HG03039 (cell line): ENCODE data around the gene RIMBP3C.
A peak's percentile ranks its signal among the peaks of the same experiment; 100 is the strongest.
"Not testable (repeated sequence)": the region's sequence is repeated elsewhere in the genome, so short reads cannot be mapped to it uniquely, and the experiment has no call there.

ENCODE experiments used
- ATAC-seq: cut with Tn5 transposase; IDR thresholded peaks from one replicate; pipeline ENCODE4 v1.9.1; 2021; ENCODE audit warnings: mild to moderate bottlenecking, moderate library complexity; ENCODE audit not compliant: unreplicated experiment

RIMBP3C gene

DNA sequence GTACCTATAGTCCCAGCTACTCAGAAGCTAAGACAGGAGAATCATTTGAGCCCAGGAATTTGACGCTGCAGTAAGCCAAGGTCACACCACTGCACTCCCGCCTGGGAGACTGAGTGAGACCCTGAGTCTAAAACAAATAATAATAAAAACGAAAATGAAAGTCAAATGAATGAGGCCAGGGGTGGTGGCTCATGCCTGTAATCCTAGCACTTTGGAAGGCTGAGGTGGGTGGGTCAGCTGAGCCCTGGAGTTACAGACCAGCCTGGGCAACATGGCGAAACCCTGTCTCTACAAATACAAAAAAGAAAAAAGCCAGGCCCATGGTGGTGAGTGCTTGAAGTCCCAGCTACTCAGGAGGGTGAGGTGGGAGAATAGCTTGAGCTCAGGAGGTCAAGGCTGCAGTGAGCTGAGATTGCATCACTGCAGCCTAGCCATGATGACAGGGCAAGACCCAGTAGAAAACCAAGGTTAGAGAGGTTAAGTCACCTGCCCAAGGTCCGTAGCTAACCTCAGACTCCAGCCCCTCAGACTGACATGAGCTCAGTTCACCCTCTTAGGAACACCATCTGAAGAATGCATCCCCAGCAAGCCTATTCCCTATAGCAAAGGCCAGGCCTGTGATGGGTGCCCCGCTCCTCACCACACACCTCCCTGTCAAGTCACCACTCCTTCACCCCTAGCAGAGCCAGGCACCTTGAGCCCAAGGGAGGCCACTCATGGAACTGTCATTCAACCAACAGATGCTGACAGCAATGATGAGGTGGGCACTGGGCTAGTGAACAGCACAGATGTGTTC is 24.4 kb downstream of the RIMBP3C start:
- ATAC-seq: not testable (repeated sequence)

DNA sequence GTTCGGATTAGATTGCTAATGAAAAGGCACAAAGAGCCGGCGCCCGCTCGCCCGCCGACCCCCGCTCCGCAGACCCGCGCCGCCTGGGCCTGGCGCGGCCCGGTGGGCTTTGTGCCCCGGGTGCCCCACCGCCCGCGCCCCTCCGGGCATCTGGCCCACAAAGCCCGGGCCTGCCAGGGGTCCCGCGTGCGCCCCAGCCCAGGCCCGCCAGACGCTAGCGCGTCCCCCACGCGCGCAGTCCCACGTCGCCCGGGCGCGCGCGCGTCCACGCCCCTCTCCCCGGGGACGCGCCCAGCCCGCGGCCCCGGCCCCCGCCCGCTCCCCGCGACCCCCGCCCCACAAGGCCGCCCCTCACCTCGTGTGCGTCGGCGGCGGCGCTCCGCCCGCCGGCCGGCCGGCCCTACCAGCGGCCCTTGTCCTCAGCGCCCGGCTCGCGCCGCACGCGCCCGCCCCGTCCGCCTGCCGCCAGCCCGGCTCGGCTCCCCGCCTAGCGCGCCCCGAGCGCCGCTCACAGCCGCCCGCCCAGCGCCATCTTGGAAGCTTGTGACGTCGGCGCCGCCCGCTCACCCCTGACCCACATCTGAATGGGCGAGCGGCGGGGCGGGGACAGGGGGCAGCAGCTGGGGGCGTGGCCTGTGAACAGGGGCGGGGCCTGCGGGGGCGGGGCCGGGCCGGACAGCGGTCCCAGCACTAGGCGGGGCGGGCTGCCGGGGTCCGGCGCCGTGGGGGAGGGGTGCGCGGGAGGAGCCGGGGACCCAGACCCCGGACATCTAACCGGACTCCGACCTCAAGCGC is 34.1 kb downstream of the RIMBP3C start:
- peak; percentile 59 for ATAC-seq

DNA sequence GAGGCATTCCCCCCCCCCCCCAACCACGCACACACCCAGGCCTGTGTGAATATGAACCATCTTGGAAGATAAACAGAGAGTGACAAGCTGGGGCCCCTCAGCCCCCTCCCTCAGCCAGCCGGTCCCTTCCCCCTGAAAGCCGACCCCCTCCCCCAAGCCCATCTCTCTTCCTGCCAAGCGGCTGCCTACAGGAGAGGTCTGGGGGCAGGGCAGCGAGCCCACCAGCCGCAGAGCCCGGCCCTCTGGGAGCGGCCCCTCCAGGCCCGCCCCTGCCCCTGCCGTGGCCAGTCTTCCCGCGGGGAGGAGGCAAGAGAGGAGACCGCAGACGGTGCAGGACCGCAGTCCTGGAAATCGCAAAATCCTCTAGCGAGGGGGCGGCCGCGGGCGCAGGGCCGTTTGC is 34.7 kb downstream of the RIMBP3C start:
- not testable (repeated sequence) for ATAC-seq

DNA sequence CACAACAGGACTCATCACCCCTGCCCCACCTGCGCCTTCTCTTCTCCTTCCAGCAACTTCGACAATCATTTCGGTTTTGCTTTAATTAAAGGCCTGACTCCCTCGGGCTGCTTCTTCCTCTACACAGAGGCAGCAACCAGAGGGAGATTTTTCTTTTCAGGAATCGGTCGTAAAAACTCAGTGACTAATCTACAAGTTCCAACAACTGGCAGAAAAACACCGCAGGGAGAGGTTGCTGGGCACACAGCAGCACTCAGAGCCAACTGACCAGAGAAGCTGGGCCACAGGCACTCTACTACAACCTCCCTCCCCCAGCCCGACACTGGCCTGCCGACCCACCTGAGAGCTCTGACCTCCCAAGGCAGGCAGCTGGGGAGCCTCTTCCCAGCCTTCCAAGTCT is 36.0 kb downstream of the RIMBP3C start:
- ATAC-seq: not testable (repeated sequence)

DNA sequence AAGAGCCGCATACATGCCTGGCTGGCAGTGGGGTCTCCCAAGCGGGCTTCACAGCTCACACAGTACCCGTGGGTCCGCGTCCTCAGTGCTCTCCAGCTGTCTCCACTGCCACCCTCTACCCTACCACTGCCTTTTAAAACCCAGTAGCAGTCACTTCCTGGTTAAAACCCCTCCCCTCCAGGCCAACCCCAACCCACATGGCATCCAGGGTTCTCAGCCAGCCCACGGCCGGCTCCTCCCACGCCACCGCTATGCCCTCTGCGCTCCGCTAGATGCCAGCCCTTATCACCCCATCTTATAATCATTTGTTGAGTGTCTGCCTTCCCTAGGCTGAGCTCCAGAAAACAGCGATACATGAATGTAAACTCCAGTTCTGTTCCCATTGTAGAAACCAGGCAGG is 37.1 kb downstream of the RIMBP3C start:
- ATAC-seq: not testable (repeated sequence)

DNA sequence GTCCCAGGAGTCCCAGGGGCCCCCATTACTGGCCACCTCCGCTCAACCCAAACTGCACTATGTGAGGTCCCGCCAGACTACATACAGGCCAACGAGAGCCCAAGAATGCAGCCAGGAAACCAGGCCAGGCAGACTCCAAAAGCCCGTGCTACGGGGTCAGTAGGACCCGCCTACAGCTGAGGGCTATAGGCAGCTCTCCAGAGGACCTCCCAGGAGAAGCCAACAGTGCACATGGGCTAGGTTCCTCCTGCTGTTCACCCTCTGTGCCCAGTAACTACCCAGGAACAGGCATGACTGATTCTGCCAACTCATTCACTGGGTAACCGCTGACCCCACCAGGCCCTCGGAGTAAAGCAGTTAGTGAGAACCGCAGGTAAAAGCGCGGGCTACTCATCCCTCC is 39.2 kb downstream of the RIMBP3C start:
- not testable (repeated sequence) for ATAC-seq

DNA sequence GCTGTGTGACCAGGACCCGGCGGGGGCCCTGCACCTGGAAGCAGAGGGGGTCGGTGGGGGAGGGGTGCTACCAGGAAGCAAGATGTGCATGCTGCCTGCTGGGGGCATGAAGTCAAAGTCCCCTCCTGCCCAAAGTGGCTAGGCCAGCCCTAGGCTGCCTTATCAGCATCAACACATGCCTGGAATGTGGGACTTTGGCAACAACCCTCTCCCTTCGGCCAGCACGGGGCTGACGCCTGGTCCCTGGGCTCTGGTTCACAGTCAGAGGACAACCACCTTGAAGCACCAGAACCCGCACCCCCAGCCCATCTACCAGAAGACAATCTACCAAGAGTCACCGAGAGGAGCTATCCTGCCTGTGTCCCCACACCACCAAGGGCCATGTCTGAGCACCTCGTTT is 40.9 kb downstream of the RIMBP3C start:
- ATAC-seq: not testable (repeated sequence)

DNA sequence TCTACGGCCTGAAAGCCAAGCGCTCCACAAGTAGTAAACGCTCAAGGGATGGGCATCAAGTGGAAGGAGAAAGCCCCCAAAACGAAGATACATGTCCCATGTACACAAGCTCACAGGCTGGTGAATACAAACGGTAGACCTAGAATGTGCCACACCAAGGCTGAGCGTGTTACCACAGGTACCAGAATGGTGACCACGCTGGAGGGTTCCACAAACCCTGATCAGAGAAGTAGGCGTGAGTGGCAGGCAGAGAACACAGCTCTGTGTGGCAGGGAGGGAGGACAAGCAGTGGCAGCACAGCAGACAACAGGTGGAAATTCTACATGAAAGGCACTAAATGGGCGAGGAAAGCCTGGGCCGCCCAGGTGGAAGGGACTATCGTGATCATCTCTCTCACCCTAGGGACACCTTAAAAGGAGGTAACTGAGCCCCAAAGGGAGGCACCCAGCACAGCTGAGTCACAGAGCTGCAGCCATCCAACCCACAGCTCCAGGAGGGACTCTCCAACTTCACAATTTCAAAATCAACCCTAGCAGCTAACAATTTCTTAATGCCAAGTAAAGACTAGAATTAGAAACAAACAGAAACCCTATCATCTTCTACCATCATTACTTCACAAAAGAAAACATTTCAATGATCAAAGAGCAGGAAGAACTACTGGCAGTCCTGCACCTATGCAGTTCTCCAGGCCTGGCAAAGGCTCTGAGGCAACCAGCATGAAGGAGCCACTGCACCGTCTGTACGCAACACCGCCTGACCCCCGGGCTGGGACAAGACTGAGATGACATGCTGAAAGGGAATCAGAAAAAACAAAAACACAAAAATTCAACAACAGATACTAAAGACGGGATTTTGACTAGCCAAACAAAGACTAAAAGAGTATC is 51.4 kb downstream of the RIMBP3C start:
- ATAC-seq: not testable (repeated sequence)

DNA sequence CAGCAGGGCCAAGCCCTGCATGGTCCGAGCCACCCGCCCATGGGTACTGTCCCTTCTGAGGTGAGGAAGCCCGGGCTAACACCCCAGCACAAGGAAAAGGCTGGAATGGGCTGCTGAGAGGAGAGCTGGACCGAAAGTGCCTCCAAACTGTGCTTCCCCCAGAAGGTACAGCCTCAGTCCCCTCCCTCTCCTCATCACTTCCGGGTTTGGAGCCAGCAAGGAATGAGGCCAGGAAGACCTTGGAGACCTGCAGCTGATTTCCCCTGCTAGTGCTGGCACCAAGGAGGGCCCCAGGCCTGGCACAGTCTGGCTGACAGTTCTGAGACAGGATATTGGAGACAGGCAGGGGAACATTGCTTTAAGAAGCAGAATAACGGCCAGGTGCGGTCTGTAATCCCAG is 52.8 kb downstream of the RIMBP3C start:
- ATAC-seq: not testable (repeated sequence)

DNA sequence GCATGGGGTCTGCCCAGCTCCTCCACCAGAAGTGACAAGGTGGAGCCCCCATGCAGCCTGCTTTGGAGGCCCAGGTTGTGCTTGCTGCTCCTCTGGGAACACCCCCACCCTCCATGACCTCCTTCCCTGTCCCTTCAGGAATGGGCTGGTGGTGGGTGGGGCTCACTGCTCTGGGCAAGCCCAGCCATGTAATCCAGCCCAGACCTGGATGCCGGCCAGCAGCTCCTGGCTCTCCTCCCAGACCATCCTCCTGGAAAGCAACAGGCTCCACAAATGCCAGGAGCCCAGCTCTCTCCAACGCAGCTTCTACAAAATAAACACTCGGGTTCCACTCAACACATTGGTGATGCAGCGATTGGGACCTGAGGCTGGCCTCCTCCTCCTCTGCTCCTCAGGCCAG is 53.3 kb downstream of the RIMBP3C start:
- not testable (repeated sequence) for ATAC-seq
